Activated naive CD4-positive, alpha-beta T cell treated with anti-CD3 and anti-CD28 coated beads, Interleukin-2, amount 10 ng/mL, durations not matched to agents 7 days and 5 days (primary cell): Measurements from ENCODE around the gene UBE2E1.
A peak's percentile ranks its signal among the peaks of the same experiment; 100 is the strongest.
"Not testable (repeated sequence)": the region's sequence is repeated elsewhere in the genome, so short reads cannot be mapped to it uniquely, and the experiment has no call there.

Experiments
- CTCF ChIA-PET: fragments of 350-600 bp; sonication (Branson Sonifier 250); formaldehyde crosslinking; loops from one replicate; lab custom pipeline; 2021; ENCODE audit warnings: antibody characterized with exemption; lab: Charles Lee
- DNase-seq: peaks from one replicate; pipeline ENCODE4 v3.0.0-alpha.2; 2020
- H3K27ac Mint-ChIP-seq: one replicate; pipeline ENCODE4 v1.8.0; 2021; ENCODE audit warnings: mild to moderate bottlenecking, moderate library complexity, mixed read lengths
- H3K27me3 Mint-ChIP-seq: one replicate; pipeline ENCODE4 v1.8.0; 2021; ENCODE audit warnings: mild to moderate bottlenecking, mixed read lengths
- H3K36me3 Mint-ChIP-seq: one replicate; pipeline ENCODE4 v1.8.0; 2021; ENCODE audit warnings: mixed read lengths
- H3K4me1 Mint-ChIP-seq: one replicate; pipeline ENCODE4 v1.8.0; 2021; ENCODE audit warnings: mixed read lengths
- H3K4me3 Mint-ChIP-seq: one replicate; pipeline ENCODE4 v1.8.0; 2021; ENCODE audit warnings: mild to moderate bottlenecking, moderate library complexity, mixed read lengths
- H3K9me3 Mint-ChIP-seq: one replicate; pipeline ENCODE4 v1.8.0; 2021; ENCODE audit warnings: mixed read lengths

Gene UBE2E1

DNA sequence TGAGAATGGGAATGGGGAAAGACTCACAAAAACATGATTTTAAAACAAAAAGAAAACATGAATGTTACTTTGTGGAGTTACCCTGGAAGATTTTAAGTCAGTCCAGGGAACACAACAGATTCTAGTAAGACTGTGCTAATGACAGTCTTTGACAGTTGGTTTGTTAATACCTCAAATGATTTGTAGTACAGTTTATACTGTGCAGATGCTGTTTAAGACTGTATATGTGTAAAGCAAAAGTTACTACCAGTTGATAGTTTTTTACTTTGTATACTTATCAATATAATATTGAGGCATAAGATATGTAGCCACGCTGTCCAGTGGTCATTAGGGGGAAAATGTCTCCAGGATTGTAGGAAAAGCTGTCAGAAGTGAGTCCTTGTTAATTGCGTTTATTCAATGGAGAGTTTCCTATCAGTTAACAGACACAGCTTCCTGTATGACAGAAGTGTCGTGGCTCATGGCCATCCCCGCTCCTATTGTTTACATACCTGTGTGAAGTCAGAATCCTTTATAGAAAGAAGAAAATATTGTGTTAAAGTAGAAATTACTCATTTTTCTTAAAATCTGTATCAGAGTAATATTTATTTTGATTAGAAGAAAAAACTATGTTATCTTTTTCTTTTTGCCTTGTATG is 75.1 kb downstream of the UBE2E1 start:
- no peak overlapping the region for H3K27ac Mint-ChIP-seq
- H3K4me3 Mint-ChIP-seq: no peak overlapping the region
- no peaks in the 10 kb centered on the region for H3K27me3 Mint-ChIP-seq
- CTCF ChIA-PET: no interaction called here
- peaks cover 7% of the 10 kb centered on the region for H3K36me3 Mint-ChIP-seq
- DNase-seq: no peak
- no peaks in the 10 kb centered on the region for H3K9me3 Mint-ChIP-seq
- H3K4me1 Mint-ChIP-seq: peaks cover 9% of the 10 kb centered on the region

DNA sequence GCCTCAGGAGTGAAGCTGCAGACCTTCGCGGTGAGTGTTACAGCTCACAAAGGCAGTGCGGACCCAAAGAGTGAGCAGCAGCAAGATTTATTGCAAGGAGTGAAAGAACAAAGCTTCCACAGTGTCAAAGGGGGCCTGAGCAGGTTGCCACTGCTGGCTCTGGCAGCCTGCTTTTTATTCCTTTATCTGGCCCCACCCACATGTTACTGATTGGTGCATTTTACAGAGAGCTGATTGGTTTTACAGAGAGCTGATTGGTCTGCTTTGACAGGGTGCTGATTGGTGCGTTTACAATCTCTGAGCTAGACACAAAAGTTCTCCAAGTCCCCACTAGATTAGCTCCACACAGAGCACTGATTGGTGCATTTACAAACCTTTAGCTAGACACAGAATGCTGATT is 76.2 kb downstream of the UBE2E1 start:
- CTCF ChIA-PET: interaction anchor here (1.3 kb wide), 1 partner anchor 9 kb away, joined by 3 read pairs; no protein-coding TSS in a partner anchor

DNA sequence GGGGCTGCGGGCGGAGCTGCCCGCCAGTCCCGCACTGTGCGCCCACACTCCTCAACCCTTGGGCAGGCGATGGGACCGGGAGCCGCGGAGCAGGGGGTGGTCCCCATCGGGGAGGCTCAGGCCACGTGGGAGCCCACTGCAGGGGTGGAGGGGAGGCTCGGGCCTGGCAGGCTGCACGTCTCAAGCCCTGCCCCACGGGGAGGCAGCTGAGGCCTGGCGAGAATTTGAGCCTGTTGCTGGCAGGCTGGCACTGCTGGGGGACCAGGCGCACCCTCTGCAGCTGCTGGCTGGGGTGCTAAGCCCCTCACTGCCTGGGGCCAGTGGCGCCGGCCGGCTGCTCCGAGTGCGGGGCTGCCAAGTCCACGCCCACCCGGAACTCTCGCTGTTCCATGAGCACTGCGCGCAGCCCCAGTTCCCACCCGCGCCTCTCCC is 76.7 kb downstream of the UBE2E1 start:
- no peak overlapping the region for H3K4me3 Mint-ChIP-seq

More for the DNA sequence above, 76.2 kb downstream of the UBE2E1 start:
- not testable (repeated sequence) for DNase-seq, H3K27me3 Mint-ChIP-seq, H3K4me1 Mint-ChIP-seq, H3K4me3 Mint-ChIP-seq, H3K36me3 Mint-ChIP-seq, H3K27ac Mint-ChIP-seq, H3K9me3 Mint-ChIP-seq

DNA sequence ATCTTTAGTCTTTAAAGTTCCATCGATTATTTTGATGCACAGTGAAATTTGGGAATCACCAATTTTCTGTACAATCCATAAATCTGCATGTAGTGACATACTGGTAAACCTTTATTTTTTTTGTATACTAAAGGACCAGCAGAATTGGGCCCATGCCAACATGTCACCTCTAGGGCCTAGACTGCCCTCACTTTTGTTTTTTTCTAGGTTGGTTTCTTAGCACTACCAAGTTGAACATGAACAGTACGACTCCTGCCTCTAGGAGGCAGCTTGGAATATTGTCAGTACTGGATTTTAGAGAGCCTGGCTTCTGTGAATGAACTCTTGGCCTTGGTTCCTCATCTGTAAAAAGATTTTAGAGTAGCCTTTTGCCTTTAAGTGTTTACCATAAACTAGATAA is 78.7 kb downstream of the UBE2E1 start:
- no peak overlapping the region for H3K4me3 Mint-ChIP-seq
- CTCF ChIA-PET: no interaction called here
- no peaks in the 10 kb centered on the region for H3K27me3 Mint-ChIP-seq
- no peaks in the 10 kb centered on the region for H3K9me3 Mint-ChIP-seq
- H3K36me3 Mint-ChIP-seq: peaks cover 9% of the 10 kb centered on the region
- DNase-seq: no peak
- peaks cover 9% of the 10 kb centered on the region for H3K4me1 Mint-ChIP-seq
- no peak overlapping the region for H3K27ac Mint-ChIP-seq

More for the DNA sequence above, 76.7 kb downstream of the UBE2E1 start:
- Mint-ChIP-seq H3K36me3 (peaks cover 7% of the 10 kb centered on the region), H3K27me3 (no peaks in the 10 kb centered on the region), H3K27ac (no peak overlapping the region), H3K9me3 (no peaks in the 10 kb centered on the region), H3K4me1 (peaks cover 9% of the 10 kb centered on the region)
- no peak for DNase-seq
- CTCF ChIA-PET: interaction anchor here (1.3 kb wide), 1 partner anchor 9 kb away, joined by 3 read pairs; no protein-coding TSS in a partner anchor

DNA sequence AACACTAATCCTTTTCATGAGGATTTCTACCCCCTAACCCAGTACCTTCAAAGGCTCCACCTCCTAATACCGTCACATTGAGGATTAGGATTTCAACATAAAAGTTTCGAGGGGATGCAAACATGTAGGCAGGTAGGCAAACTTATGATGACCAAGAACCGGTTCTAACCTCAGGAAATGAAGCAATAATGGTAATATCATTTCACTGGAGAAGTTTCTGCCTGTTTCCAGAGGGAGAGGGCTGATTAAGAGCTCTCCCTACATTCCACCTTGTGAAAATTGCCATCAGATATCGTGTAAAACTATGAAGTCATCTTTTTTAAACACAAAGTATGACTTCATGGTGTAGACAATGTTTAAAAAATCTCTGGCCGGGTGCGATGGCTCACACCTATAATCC is 79.5 kb downstream of the UBE2E1 start:
- Mint-ChIP-seq H3K9me3 (no peaks in the 10 kb centered on the region), H3K27ac (no peak overlapping the region), H3K4me1 (peaks cover 9% of the 10 kb centered on the region), H3K36me3 (peaks cover 10% of the 10 kb centered on the region), H3K27me3 (no peaks in the 10 kb centered on the region), H3K4me3 (no peak overlapping the region)
- CTCF ChIA-PET: no interaction called here
- DNase-seq: no peak

DNA sequence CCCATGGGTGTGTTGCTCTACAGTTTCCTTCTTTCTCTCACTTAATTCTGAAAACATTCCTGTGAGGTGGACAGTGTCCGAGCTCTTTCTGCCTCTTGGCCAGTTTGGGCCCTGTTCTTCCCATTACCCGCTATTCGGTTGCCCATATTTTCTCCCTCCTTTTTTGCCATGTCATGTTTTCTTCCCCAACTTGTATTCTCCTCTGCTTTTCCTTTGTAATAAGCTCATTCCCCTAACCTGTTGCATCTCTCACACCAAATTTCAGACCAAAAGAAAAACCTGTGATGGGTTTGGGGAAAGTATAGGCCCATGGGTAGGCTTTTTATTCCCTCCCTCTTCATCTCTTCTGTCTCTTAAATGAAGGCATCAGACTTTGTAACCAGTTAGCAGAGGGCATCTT is 80.6 kb downstream of the UBE2E1 start:
- Mint-ChIP-seq H3K27me3 (no peaks in the 10 kb centered on the region), H3K27ac (no peak overlapping the region), H3K4me1 (peaks cover 5% of the 10 kb centered on the region), H3K4me3 (no peak overlapping the region), H3K9me3 (no peaks in the 10 kb centered on the region), H3K36me3 (peaks cover 9% of the 10 kb centered on the region)
- CTCF ChIA-PET: no interaction called here
- no peak for DNase-seq

DNA sequence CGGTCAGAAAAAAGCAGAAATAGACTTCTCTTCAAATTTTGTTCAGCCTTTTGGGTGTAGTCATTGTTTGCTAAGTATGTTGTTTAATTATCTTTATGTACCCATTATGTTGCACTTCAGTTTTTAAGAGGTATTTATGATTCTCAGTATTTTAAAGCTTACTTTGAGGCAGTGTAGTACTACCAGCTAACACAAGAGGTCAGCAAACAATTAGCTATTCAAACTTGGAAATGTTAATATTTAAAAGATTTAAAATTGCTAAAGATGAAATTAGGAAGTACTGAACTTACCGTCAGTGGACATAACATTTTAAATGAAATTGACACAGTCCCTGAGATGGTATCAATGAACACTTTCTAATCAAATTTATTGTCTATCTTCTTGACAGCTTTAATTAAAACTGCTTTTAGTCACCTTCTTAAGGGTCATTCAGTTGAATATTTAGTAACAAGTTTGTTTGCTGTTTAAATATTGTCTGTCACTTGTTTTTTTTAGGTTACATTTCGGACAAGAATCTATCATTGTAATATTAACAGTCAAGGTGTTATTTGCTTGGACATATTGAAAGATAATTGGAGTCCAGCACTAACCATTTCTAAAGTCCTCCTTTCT is 83.0 kb downstream of the UBE2E1 start:
- H3K27ac Mint-ChIP-seq: no peak overlapping the region
- no peaks in the 10 kb centered on the region for H3K4me1 Mint-ChIP-seq
- no peaks in the 10 kb centered on the region for H3K9me3 Mint-ChIP-seq
- CTCF ChIA-PET: interaction anchor here (0.5 to 2.1 kb wide), 19 partner anchors 9 to 674 kb away, joined by 3 to 6 read pairs (median 3); partner anchors contain the start of genes NKIRAS1 and RPL15
- no peak overlapping the region for H3K4me3 Mint-ChIP-seq
- DNase-seq: no peak
- peaks cover 11% of the 10 kb centered on the region for H3K36me3 Mint-ChIP-seq
- no peaks in the 10 kb centered on the region for H3K27me3 Mint-ChIP-seq

DNA sequence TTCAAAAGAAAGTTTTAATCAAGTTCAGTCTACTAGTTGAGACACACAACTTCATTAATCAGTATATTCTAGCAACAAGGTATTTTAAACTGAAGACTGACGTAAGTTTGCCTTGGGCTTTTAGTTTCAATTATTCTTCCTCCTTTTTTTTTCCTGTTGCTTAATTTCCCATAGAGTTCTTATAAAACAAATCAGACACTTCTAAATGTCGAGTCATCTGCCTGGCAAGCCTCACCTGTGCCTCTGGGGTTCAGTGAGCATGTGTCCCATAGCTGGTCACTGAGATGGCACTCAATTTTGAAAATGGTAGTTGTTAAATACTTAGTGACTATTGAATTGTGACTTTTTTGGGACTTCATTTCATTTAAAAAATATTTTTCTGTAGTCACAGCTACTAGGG is 83.6 kb downstream of the UBE2E1 start:
- H3K9me3 Mint-ChIP-seq: no peaks in the 10 kb centered on the region
- H3K27me3 Mint-ChIP-seq: no peaks in the 10 kb centered on the region
- no peak overlapping the region for H3K4me3 Mint-ChIP-seq
- H3K27ac Mint-ChIP-seq: no peak overlapping the region
- H3K36me3 Mint-ChIP-seq: peaks cover 13% of the 10 kb centered on the region
- CTCF ChIA-PET: interaction anchor here (0.6 to 2.1 kb wide), 7 partner anchors 10 to 675 kb away, joined by 3 to 6 read pairs (median 3); partner anchors contain the start of genes NKIRAS1 and RPL15
- DNase-seq: no peak
- H3K4me1 Mint-ChIP-seq: no peaks in the 10 kb centered on the region

DNA sequence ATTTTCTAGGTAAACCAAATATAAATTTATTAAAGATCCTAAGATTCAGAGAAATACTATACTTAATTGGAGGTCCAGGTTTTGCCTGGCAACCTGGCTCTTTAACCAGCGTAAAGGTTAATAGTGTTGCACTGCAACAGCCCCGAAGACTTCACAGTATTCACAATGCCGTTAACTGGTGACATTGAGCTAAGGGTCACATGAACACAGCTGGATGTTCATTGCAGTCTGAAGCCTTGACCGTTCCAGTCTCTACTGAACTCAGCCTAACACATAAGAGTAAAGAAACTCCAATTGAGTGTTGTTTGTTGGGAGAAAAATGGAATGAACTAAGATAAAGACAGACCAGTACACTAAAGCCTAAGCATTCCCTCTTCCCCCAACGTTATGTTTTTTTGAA is 84.2 kb downstream of the UBE2E1 start:
- Mint-ChIP-seq H3K4me1 (no peaks in the 10 kb centered on the region), H3K4me3 (no peak overlapping the region), H3K9me3 (no peaks in the 10 kb centered on the region), H3K36me3 (peaks cover 18% of the 10 kb centered on the region), H3K27me3 (no peaks in the 10 kb centered on the region), H3K27ac (no peak overlapping the region)
- DNase-seq: no peak
- CTCF ChIA-PET: interaction anchor here (0.8 to 1.1 kb wide), 2 partner anchors 35 to 54 kb away, joined by 3 read pairs; no protein-coding TSS in a partner anchor

DNA sequence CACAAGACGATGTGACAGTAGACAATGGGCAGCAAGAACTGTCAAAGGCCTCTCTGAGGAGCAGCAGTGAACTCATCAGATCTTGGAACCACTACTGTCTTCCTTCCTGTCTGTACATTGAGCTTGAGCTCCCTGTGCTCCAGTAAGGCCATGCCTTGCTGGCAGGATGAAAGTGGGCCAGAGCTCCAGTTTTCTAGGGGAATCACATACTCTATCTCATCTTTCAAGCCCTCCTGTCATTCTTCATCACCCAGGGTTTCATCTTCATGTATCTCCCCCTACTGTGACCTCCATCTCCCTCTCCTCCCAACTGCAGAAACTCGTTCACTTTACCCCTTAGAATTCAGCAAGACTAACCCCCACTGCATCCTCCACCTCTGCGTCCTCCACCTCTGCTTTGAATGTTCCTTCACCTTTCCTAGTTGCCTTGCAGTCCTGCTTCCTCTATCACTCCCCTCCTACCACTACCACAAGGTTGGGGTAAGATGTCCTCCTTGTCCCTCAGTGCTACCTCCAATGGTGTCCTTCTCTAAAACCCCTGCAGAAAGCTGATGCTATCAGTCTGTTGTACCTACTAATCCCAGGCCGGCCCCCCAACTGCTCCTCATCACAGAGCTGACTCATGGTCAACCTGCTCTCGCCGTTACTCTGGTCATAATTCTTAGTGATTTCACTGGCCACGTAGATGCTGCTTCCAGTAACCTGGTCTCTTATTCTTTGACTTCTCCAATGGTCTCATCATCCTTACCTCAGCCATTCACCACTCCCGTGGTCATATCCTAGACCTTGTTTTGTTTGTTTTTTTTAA is 88.7 kb downstream of the UBE2E1 start:
- CTCF ChIA-PET: no interaction called here
- H3K4me1 Mint-ChIP-seq: no peaks in the 10 kb centered on the region
- H3K27me3 Mint-ChIP-seq: no peaks in the 10 kb centered on the region
- H3K4me3 Mint-ChIP-seq: no peak overlapping the region
- H3K36me3 Mint-ChIP-seq: peaks cover 23% of the 10 kb centered on the region
- H3K9me3 Mint-ChIP-seq: no peaks in the 10 kb centered on the region
- no peak for DNase-seq
- H3K27ac Mint-ChIP-seq: no peak overlapping the region

DNA sequence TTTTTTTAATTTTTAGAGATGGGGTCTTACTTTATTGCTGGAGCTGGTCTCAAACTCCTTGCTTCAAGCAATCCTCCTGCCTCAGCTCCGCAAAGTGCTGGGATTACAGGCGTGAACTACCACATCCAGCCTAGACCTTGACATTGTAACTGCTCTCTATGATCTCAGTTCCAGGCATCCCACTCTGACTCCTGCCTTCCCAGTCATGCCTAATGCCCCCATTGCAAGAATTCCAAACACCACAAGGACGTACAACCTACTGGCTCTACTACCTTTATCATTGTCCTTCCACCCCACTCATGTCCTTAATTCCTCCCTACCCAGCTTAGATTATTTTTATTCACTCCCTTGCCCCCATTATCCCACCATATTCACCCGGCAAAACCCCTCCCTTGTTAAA is 89.4 kb downstream of the UBE2E1 start:
- Mint-ChIP-seq H3K27me3 (no peaks in the 10 kb centered on the region), H3K4me1 (no peaks in the 10 kb centered on the region), H3K9me3 (no peaks in the 10 kb centered on the region), H3K27ac (peak overlapping the region; percentile 24), H3K4me3 (no peak overlapping the region), H3K36me3 (peaks cover 23% of the 10 kb centered on the region)
- DNase-seq: no peak
- CTCF ChIA-PET: no interaction called here

DNA sequence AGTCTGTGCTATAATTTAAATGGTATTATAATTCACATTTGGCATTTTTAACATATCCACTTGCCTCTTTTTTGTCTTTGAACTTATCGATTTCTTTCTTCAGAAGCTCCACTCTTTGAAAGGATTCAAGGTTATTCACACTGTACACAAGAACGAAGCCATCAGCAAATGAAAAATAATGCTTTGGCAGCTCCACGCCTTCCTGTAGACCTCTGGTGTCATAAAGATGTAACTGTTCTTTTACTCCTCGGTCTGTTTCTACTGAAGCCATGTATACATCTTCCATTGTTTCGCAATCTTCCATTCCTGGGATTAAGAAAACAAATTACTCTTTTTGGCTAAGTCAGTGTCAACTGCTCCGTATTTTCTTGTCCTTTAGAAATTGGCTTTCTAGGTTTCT is 95.0 kb downstream of the UBE2E1 start:
- CTCF ChIA-PET: interaction anchor here (0.8 kb wide), 1 partner anchor 278 kb away, joined by 4 read pairs; no protein-coding TSS in a partner anchor
- Mint-ChIP-seq H3K4me1 (no peaks in the 10 kb centered on the region), H3K36me3 (peaks cover 23% of the 10 kb centered on the region), H3K27ac (no peak overlapping the region), H3K9me3 (no peaks in the 10 kb centered on the region), H3K27me3 (no peaks in the 10 kb centered on the region), H3K4me3 (no peak overlapping the region)
- DNase-seq: no peak

DNA sequence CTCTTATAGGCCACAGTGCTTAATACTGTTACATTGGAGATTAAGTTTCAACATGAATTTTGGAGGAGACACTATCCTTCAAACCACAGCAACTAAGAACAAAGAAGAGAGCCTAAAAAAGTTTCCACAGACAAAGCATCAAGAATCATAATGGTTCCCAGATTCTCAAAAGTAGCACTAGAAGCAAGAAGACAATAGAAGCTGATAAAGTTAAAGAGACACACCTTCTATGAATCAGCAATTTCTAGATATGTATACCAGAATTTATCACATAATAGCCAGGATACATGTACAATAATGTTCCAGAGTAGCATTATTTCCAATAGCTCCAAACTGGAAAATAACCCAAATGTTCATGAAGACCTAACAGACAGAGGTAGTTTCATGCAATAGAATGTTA is 98.8 kb downstream of the UBE2E1 start:
- H3K36me3 Mint-ChIP-seq: peaks cover 17% of the 10 kb centered on the region
- H3K9me3 Mint-ChIP-seq: no peaks in the 10 kb centered on the region

DNA sequence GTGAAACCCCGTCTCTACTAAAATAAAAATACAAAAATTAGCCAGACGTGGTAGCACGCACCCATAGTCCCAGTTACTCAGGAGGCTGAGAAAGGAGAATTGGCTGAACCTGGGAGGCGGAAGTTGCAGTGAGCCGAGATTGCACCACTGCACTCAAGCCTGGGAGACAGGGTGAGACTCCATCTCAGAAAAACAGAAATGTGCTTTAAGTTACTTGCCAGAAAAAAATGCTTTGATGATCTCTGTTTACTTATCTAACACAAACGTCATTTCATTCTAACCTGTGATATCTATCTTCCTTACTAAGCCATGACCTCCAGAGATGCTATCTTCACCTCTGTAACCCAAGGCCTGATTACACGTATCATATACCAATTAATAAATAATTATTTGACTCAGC is 103.6 kb downstream of the UBE2E1 start:
- peaks cover 13% of the 10 kb centered on the region for H3K36me3 Mint-ChIP-seq
- no peak overlapping the region for H3K27ac Mint-ChIP-seq
- CTCF ChIA-PET: no interaction called here
- H3K9me3 Mint-ChIP-seq: no peaks in the 10 kb centered on the region
- no peak overlapping the region for H3K4me3 Mint-ChIP-seq
- no peaks in the 10 kb centered on the region for H3K27me3 Mint-ChIP-seq
- DNase-seq: no peak
- H3K4me1 Mint-ChIP-seq: peaks cover 5% of the 10 kb centered on the region

More for the DNA sequence above, 98.8 kb downstream of the UBE2E1 start:
- Mint-ChIP-seq H3K4me3 (no peak overlapping the region), H3K4me1 (no peaks in the 10 kb centered on the region), H3K27ac (no peak overlapping the region), H3K27me3 (no peaks in the 10 kb centered on the region)
- CTCF ChIA-PET: no interaction called here
- DNase-seq: no peak
